GM18498 (cell line): Measurements from ENCODE around the gene SND1.
A peak's percentile ranks its signal among the peaks of the same experiment; 100 is the strongest.
"Not testable (repeated sequence)": the region's sequence is repeated elsewhere in the genome, so short reads cannot be mapped to it uniquely, and the experiment has no call there.

Source experiments
- ATAC-seq: cut with Tn5 transposase; IDR thresholded peaks from one replicate; pipeline ENCODE4 v1.9.1; 2021; ENCODE audit warnings: mild to moderate bottlenecking, moderate library complexity; ENCODE audit not compliant: unreplicated experiment

SND1 gene

DNA sequence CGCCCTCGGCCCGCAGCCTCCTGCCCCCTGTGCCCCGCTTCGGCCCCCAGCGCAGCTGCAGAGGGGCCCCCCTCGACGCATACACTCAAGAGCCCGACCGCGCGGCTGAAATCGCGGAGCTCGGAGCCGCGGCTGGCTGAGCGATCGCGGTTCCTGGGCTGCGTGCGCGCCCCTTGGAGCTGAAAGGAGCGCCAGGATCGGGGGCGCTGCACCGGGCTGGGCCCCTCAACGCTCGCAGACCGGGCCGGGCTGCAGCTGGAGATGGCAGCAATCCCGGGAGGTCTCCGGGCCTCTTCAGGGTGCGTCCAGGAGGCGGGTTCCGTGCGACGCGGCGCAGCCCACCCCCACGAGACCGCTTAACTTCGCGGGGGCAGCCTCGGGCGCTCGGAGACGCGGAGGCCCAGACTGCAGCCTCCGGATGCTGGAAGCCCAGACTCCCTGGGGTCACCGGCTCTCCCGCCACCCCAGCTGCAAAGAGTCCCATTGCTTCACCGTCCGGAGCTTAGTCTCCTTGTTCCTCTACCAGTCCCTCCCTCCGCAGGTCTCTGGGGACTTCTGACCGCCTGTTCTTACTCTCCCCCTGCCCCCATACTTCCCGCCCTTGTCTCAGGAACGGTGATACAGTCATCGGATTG lies 452.2 kb downstream of the SND1 start:
- no peak for ATAC-seq

DNA sequence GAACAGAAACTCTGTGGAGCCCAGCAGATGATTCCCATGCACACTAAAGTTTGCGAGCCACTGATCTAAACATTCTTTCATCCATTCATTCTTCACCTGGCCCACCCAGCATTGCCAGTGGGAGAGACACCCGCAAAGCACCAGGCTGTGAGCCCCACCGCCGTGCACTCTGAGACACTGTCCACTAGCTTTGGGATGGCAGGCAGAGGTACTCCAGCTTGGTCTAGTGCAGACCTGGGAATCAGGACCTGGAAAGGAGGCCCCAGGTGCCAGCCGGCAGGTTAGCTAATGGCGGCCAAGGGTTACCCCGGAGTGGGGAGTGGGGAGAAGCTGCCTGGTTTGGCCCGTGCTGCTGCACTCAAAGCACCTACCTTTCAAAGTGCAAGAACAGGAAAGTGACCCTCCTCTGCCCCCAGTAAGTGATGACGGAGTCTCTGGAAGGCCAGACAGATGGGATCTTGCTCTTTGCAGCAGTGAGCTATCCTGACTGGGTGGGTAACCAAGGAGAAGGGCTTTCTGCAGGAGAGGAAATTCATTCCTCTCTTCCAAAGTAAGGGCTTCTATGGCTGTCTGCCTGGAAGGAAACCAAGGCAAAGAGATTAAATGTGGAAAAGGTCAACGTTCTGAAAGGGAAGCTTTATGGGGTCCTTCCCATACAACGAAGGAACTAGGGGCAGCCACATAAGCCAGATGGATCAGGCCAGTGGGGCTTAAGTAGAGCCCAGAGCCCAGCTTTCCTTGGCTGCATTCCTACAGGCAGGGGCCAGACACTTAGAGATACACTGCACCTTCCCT lies 453.4 kb downstream of the SND1 start:
- no peak for ATAC-seq

DNA sequence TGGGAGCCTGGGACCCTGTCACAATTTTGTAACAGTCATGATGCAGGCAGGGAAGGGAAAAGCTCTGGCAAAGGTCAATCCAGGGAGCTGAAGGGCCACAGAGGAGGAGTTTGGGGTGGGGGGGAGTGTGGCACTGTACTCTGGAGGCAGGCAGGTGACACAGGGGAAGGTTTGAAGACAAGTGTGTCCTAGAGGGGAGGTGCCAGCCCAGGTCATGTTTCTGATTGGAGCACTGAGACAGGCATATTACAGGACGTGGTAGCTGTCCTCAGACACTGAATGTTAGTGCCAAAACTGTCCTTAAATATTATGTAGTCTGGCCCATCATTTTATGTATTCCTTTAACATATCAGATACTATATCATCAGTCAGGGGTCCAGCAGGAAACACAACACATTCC lies 454.8 kb downstream of the SND1 start:
- ATAC-seq = no peak

DNA sequence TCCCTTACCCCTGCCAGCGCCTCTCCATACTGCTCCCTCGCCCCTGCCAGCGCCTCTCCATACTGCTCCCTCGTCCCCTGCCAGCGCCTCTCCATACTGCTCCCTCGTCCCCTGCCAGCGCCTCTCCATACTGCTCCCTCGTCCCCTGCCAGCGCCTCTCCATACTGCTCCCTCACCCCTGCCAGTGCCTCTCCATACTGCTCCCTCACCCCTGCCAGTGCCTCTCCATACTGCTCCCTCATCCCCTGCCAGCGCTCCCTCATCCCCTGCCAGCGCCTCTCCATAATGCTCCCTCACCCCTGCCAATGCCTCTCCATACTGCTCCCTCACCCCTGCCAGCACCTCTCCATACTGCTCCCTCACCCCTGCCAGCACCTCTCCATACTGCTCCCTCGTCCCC lies 455.5 kb downstream of the SND1 start:
- ATAC-seq = not testable (repeated sequence)

DNA sequence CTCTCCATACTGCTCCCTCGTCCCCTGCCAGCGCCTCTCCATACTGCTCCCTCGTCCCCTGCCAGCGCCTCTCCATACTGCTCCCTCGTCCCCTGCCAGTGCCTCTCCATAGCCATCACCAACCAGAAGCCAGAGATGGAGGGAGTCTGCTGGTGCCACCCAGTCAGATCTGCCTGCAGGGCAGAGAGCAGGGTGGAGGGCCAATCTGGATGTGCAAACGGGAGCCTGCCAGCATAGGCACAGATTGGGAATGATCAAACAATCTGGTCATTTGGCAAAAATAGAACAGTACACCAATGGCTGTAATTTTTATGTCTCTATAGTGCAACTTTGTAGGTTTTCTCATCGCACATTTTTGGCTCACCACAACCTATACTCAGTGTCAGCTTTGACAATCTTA lies 456.1 kb downstream of the SND1 start:
- ATAC-seq = no peak

DNA sequence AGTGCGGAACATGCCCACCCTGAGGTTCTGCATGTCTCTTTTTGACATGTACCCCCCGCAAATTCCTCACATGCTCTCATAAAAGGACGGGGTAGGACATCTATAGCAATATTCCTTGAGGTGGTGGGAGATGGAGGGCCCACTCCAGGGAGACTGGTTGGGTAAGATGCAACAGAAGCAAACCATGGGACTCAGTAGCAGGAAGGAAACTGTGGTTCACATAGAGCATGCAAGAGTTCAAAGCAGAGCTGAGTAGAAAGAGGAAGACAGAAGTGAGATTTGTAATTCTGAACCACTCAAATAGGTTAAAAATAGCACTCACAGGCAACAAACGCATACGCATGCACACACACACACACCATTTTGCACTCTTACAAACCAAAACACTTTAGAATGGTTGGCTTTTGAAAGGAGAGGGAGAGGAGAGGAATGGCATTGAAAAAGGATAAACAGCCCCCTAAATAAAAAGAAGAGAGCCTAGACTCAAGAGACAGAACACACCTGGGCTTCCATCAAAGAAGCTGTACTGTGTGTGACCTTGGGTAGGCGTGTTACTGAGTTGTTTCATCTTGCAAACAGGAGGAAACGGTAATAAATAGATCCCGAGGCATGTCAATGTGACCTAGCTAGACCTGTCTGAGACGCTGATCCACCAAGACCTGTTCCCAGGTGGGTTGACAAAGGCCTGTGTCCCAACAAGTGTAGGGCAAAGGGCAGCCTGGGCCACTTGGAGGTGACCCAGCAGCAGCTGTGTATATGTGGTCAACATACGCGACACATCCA lies 456.8 kb downstream of the SND1 start:
- ATAC-seq = peak; percentile 91

DNA sequence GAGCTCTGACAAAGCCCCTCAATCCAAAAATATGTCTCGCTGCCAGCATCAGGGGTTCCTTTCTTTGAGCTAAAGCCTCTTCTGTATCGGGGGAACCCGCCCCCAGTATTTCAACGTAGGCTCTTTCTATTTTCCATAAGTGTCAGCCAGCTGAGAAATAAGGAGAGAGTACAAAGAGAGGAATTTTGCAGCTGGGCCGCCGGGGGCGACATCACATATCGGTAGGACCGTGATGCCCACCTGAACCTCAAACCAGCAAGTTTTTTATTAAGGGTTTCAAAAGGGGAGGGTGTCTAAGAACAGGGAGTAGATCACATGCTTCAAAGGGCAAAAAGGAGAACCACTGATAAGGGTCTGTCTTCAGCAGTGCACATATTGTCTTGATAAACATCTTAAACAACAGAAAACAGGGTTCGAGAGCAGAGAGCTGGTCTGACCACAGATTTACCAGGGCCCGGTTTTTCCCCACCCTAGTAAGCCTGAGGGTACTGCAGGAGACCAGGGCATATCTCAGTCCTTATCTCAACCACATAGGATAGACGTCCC lies 457.5 kb downstream of the SND1 start:
- ATAC-seq = not testable (repeated sequence)

DNA sequence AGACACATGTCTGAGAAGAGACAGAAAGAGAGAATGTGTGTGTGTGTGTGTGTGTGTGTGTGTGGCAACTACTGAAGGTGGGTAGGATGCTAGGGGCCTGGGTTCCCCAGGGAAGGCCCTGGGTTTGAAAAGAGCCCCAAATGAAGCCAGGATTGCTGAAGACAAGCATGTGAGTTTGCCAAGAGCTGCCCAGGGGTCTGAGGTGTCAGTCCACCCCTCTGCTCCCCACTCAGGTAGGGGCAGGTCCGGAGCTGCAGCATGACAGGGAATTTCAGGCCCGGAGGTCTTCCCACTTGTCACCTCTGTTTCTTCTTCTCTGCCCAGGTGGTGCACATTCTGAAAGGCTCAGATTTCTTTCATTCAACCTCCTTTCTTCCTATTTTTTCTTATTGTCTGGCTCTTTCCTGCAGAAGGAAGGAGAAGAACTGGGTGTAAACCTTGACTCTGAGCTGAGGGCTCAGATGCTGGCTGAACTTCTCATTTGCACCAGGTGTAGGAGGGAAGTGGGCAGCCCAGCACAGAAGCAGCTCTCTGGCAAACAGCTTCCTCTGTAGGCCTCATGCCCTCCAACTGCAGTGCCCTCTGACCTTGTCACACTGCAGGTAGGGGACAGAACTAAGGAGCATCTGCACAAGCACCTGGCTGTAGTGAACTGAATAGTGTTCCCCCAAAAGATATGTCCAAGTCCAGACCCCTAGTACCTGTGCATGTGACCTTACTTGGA lies 458.8 kb downstream of the SND1 start:
- no peak for ATAC-seq

DNA sequence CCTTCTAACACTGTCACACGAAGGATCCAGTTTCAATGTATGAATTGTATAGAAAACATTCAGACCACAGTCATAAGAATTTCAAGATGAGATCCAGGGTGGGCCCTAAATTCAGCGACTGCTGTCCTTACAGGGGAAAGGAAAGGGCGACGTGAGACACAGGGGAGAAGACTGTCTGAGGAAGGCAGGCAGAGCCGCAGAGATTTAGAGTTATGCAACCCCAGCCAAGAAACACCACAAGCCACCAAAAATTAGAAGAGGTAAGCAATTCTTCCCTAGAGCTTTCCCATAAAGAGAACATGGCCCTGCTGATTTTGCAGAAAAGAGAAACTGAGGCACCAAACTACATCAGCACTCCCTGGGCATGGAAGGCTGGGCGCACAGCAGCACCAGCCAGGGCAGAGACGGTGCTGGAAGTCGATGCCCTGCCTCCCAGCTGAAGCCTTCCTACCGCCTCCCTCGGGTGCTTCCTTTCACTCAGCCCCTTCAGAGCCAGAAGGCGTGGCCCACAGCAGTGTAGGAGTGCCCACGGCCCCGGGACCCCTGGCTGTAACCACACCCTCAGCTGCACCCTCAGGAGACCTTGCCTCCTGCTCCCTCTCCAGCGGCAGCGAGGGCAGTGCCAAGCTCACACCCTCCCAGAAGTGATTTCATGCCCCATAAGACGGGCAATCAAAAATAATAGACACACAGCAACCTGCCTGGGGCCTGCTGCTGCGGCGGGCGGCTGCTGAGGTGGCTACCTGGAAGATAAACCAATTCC lies 460.2 kb downstream of the SND1 start:
- no peak for ATAC-seq

DNA sequence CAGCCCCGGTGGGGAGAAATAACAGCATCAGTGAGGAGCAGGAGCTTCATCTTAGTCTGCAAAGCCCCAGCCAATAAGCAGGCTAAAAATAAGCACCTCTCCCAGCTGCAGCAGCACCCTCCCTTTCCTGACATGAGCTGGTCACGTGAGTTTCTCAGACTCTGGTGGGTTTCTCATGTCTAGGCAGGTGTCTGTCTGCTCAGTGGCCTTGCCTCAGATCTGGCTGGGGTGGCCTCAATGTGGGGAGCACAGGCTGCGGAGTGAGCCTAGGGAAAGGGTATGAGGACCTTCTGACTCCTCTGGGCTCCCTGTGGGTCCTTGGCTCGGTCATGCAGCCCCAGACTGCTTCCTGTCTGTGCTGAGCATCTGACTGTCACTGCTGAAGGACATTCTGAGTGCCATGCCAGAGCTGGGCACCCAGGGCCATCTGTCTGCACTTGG lies 460.8 kb downstream of the SND1 start:
- no peak for ATAC-seq

DNA sequence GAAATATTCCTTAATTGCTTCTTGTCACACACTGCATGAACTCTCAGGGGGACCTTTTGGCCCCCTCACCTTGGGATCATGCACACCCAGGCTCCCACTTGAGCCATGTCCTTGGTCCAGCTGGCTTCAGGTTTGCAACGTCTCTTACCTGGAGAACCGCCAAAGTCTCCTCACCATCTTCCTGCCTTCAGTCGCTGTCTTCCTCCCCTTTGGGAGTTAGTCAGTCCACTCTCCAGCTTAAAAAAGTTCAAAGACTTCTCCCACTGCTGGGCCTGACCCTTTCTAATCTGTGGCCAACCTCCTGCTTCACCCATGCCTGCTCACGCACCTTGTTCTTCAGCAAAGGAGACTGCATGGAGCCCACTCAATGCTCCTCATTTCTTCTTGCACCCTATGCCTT lies 461.8 kb downstream of the SND1 start:
- ATAC-seq = no peak

DNA sequence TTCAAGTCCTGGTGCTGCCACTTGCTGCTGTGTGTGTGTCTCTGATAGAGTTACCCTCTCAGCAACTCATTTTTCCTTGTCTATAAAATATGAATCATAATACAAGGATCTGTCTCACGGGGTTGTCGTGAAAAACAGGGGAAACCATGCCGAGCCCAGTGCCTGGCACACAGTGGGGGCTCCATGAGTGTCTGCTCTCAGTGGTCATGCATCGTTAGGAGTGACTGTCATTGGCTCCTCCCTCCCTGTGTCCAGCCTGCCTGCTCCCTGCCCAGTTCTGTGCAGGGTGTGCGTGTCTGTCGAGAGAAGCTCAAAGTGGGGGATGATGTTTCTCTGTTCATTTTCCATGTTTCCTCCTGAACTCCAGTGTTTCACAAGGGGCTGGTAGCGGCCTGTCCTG lies 462.8 kb downstream of the SND1 start:
- no peak for ATAC-seq

DNA sequence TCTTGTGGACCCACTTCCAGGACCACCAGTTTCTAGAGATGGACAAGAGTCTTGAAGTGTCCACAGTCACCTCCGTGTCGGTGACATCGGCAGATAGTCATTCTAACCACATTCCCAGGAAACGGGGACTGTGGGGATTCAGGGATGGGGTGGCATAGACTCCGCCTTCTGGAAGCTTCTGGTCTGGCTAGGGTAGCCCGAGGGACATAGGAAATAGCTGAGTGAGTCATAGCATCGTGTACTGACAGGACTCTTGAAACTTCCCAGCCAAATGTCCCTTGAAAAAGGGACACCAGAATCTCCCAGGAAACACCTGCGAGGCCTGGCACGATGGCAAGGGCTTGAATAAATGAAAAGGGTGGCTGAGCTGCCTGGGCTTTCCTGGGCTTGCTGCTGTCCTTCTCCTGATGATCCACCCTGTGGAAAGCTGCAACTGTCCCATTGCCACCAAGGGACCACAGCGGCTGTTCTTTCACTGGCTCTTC lies 463.4 kb downstream of the SND1 start:
- no peak for ATAC-seq

DNA sequence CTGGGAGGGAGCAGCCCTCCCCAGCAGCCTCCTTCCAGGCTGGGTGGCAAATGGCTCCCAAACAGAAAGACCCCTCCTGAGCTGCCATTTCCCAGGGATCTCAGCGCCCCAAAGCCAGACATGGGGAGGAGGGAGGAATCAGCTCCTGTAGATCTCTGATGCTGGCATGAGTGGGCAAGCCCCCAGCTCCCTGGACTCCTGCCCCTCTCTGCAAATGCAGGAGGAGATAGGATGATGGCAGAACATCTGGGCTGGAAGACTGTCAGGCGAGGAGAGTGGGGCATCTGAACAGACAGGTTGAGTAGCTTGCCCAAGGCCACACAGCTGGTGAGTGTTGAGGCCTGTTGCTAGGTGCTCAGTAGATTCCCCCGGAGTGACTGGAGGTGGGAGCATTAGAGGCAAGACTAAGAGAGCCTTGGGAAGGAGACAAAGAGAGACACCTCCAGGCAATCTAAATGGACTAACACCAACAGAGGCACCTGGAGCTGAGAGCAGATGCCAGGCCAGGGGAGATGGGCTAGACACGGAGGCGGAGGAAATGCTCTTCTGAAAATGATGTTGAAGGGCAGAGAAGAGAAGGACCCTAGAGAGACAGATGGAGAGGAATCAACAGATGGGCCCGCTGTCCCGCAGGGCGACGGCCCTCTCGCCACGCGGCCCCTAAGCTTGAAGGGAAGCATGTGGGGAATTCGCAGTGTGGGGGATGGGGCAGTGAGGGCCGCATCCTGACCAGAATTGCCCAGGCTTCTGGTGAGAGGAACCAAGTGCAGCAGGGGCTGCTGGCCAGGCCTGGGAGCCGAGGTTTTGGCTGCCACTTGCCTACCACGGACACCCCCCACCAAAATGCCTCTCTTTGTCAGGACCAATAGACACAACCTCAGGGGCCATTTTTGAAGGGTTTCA lies 464.1 kb downstream of the SND1 start:
- ATAC-seq = no peak

DNA sequence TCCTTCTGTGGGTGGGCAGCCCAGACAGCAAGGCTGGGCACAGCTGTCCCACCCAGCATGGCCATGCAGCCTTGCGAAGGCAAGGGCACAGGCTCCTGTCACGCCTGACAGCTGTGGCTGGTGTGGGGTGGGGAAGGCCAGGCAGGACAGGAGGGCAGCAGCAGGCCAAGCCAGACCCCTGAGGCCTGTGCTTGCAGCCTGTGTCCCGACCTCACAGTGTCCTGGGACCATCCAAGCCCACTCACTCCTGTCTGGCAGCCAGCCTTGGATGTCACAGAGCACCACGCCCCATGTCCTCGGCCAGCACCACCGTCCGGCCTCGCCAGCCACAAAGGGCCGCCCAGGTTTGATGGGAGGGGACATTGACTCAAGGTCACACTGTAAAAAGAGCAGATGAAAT lies 464.7 kb downstream of the SND1 start:
- no peak for ATAC-seq

DNA sequence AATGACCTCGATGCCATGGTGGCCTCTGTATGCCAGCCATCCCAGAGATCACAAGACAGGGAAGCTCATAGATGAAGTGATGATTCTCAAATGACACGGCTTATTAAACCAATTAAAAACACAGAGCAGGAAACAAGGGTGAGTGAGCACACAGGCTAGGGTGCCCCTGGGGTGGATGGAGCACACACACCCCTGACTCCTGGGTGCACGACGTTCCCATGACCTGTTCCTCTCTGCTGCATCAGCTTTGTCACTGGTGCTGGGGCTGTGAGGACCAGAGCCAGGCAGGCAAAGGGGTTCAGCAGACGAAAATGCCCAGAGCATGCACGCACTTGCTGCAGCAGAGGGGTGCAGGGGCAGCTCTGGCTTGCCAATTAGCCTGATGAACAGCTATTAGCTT lies 465.7 kb downstream of the SND1 start:
- no peak for ATAC-seq

DNA sequence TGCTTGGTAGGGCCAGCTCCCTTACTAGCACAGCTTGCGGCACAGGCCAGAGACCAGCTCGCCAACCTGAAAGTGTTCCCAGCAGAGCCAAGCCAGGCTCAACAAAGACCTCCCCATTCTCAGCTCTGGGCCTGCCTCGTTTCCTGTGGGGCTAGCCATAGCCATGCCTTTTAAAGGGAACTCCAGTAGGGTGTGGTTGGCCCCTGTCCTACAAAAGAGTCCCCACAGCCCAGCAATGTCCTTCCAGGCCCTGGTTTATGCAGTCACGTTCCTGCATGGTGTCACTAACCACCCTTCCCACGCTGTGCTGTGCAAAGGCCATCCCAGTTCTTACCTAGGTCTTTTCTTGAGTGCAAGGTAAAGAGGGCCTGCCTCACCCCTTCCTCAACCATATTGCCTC lies 467.0 kb downstream of the SND1 start:
- no peak for ATAC-seq

DNA sequence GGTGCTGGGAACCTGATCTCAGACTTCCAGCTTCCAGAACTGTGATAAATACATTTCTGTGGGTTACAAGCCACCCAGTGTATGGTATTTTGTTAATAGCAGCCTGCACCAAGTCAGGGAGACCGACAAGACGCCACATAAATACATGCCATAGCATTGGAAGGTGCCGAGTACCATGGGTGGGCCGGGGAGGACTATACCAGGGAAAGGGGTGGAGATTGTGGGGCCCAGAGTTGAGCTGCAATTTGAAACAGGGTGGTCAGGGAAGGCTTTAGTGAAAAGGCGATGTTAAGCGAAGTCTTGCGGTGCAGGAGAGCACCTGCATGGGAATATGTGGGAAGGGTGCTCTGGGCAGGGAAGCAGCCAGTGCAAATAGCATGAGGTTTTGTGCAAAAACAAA lies 468.1 kb downstream of the SND1 start:
- no peak for ATAC-seq

DNA sequence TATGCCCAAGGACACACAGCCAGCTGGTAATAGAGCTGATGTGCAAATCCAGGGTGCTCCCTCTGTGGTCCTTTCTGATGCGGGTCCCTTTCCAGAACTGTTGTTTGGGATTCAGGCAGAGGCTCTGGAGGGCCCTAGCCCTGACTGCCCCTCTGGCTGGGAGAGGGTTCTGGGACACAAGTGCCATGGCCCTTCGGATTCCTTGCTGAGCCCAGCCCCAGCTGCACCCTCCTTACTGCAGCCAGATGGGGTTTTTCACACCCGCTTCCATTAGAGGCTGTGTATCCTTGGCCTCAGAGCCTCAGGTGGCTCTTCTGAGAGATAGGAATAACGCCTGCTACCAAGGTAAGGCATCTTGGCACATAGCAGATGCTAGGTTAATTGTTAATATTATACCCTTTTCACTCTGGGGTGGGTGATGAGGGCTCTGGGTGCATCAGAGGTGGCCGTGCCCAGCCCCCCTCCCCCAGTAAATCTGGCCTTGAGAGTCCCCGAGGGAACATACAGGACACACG lies 469.0 kb downstream of the SND1 start:
- ATAC-seq = no peak
